OCI-LY3 (cell line): ENCODE data around the gene BOD1.

Source experiments
- H2AFZ ChIP-seq: fragments of 200-600, 300-600 bp; shearing (Covaris generic); 2 replicates; pipeline ENCODE4 v1.6.0; 2014; ENCODE audit warnings: antibody characterized with exemption, low read depth, low read length
- H3K27ac ChIP-seq: fragments of 200-600, 300-600 bp; sonication (generic); 2 replicates; pipeline ENCODE4 v1.5.1; 2014; ENCODE audit warnings: mild to moderate bottlenecking, low read length, moderate library complexity, mixed read lengths
- H3K27me3 ChIP-seq: fragments of 200-600, 300-600 bp; sonication (generic); 2 replicates; pipeline ENCODE4 v1.6.1; 2014; ENCODE audit warnings: low read depth, low read length, mixed read lengths
- H3K36me3 ChIP-seq: fragments of 200-600, 300-600 bp; sonication (generic); replicated peaks from 2 replicates; pipeline ENCODE3; 2014; ENCODE audit warnings: low read depth, low read length, mixed read lengths
- H3K4me1 ChIP-seq: fragments of 300-600, 200-600 bp; sonication (generic); 2 replicates; pipeline ENCODE4 v1.6.1; 2014; ENCODE audit warnings: low read length, mixed read lengths
- H3K4me2 ChIP-seq: fragments of 200-600, 300-600 bp; sonication (generic); 2 replicates; pipeline ENCODE4 v1.6.1; 2014; ENCODE audit warnings: low read length, mixed read lengths
- H3K4me3 ChIP-seq: fragments of 300-600, 200-600 bp; sonication (generic); 2 replicates; pipeline ENCODE4 v1.5.1; 2014; ENCODE audit warnings: antibody characterized with exemption, mild to moderate bottlenecking, low read length, moderate library complexity
- H3K79me2 ChIP-seq: fragments of 300-600, 200-600 bp; shearing (Covaris generic); 2 replicates; pipeline ENCODE4 v1.6.1; 2014; ENCODE audit warnings: mild to moderate bottlenecking, low read length, mixed read lengths
- H3K9ac ChIP-seq: fragments of 300-600, 200-600 bp; shearing (Covaris generic); 2 replicates; pipeline ENCODE4 v1.6.0; 2014; ENCODE audit warnings: mild to moderate bottlenecking, low read length, moderate library complexity
- H3K9me3 ChIP-seq: fragments of 200-600, 300-600 bp; shearing (Covaris generic); 2 replicates; pipeline ENCODE4 v1.6.1; 2014; ENCODE audit warnings: low read length, mixed read lengths; ENCODE audit not compliant: insufficient read depth
- H4K20me1 ChIP-seq: fragments of 200-600, 300-600 bp; sonication (generic); 2 replicates; pipeline ENCODE4 v1.6.1; 2016; ENCODE audit warnings: low read length, mixed read lengths; ENCODE audit not compliant: insufficient read depth
- CTCF ChIP-seq: fragments of 200-600, 300-600 bp; sonication (generic); IDR thresholded peaks from 2 replicates; pipeline ENCODE4 v1.5.1; 2014; ENCODE audit warnings: antibody characterized with exemption, low read length, low read depth
- EZH2phosphoT487 ChIP-seq: fragments of 200-600 bp; shearing (Covaris generic); IDR thresholded peaks from 2 replicates; pipeline ENCODE4 v1.6.1; 2018; ENCODE audit warnings: antibody characterized with exemption, mixed run types, low read depth

Gene BOD1

GRCh38 chr5:173578947-173579615, 37.4 kb downstream of the BOD1 start:
- Histone ChIP-seq H3K4me2 (no peak overlapping the region), H2AFZ (no peak overlapping the region), H4K20me1 (no peaks in the 10 kb centered on the region), H3K9ac (no peak overlapping the region), H3K79me2 (no peaks in the 10 kb centered on the region), H3K27me3 (peaks cover 51% of the 10 kb centered on the region), H3K27ac (no peak overlapping the region), H3K36me3 (no peaks in the 10 kb centered on the region), H3K4me1 (no peaks in the 10 kb centered on the region), H3K4me3 (no peak overlapping the region), H3K9me3 (no peaks in the 10 kb centered on the region)
- TF ChIP-seq EZH2phosphoT487 (no peak), CTCF (no peak)

GRCh38 chr5:173577817-173578216, 38.6 kb downstream of the BOD1 start:
- Histone ChIP-seq H3K4me1 (peaks cover 2% of the 10 kb centered on the region), H3K36me3 (no peaks in the 10 kb centered on the region), H3K79me2 (no peaks in the 10 kb centered on the region), H3K9ac (no peak overlapping the region), H3K4me2 (no peak overlapping the region), H3K9me3 (no peaks in the 10 kb centered on the region), H2AFZ (no peak overlapping the region), H3K27me3 (peaks cover 41% of the 10 kb centered on the region), H3K4me3 (no peak overlapping the region), H4K20me1 (no peaks in the 10 kb centered on the region), H3K27ac (no peak overlapping the region)
- TF ChIP-seq EZH2phosphoT487 (no peak), CTCF (no peak)

GRCh38 chr5:173577166-173577565, 39.3 kb downstream of the BOD1 start:
- Histone ChIP-seq H3K27me3 (peaks cover 38% of the 10 kb centered on the region), H4K20me1 (no peaks in the 10 kb centered on the region), H3K27ac (no peak overlapping the region), H3K4me2 (no peak overlapping the region), H3K9ac (no peak overlapping the region), H2AFZ (no peak overlapping the region), H3K9me3 (no peaks in the 10 kb centered on the region), H3K4me3 (no peak overlapping the region), H3K79me2 (no peaks in the 10 kb centered on the region), H3K4me1 (peaks cover 4% of the 10 kb centered on the region), H3K36me3 (no peaks in the 10 kb centered on the region)
- no peak for TF ChIP-seq EZH2phosphoT487
- no peak for TF ChIP-seq CTCF

DNA sequence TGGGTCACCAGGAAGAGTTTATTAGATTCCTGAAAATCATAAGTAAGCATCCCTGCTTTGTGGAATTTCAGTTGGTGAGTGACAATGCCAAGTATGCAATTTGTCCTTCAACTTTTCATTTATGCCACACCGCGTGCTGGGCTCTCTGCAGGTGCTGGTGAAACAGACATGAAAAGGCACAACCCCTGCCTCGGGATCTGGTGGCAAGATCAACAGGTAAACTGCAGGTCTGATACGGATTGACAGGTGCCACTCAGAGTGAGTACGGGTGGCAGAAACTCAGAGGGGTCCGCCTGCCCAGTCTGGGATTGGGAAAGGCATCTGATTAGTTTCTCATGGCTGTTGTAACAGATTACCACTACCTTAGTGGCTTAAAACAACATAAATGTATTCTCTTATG, 40.5 kb downstream of the BOD1 start:
- H3K27me3 ChIP-seq, result peaks cover 38% of the 10 kb centered on the region

More for the DNA sequence above, 40.5 kb downstream of the BOD1 start:
- no peaks in the 10 kb centered on the region for H3K79me2 ChIP-seq
- H3K4me3 ChIP-seq, result no peak overlapping the region
- TF ChIP-seq EZH2phosphoT487 (no peak), CTCF (no peak)
- no peaks in the 10 kb centered on the region for H4K20me1 ChIP-seq
- H3K4me2 ChIP-seq, result no peak overlapping the region
- H3K36me3 ChIP-seq, result no peaks in the 10 kb centered on the region
- no peak overlapping the region for H3K27ac ChIP-seq
- H3K9me3 ChIP-seq, result no peaks in the 10 kb centered on the region
- peaks cover 4% of the 10 kb centered on the region for H3K4me1 ChIP-seq
- H2AFZ ChIP-seq, result no peak overlapping the region
- no peak overlapping the region for H3K9ac ChIP-seq
